H1 (cell line): ENCODE measurements around the gene WDFY4. TPM values are rescaled to one million over a fixed set of nuclear protein-coding genes. Genes with fewer than 3 reads are reported as not detected.

Experiments
- BRCA1 ChIP-seq: IDR thresholded peaks from 2 replicates; pipeline ENCODE4 v1.6.1; 2012; ENCODE audit warnings: low read depth, low read length, improper control_type of control experiment
- EGR1 ChIP-seq: IDR thresholded peaks from 2 replicates; pipeline ENCODE4 v1.6.1; 2011; ENCODE audit warnings: low read depth, low read length, borderline replicate concordance
- POLR2A ChIP-seq, 2 experiments: IDR thresholded peaks; 1 replicate in 1 of 2; 2 replicates in 1 of 2; pipeline ENCODE4 v1.6.1; 2011; ENCODE audit warnings: low read depth in 2 of 2, low read length in 2 of 2, mild to moderate bottlenecking in 2 of 2; ENCODE audit errors: control extremely low read depth in 1 of 2
- SIRT6 ChIP-seq: IDR thresholded peaks from one replicate; pipeline ENCODE4 v1.7.1; 2012; ENCODE audit warnings: low read length, inconsistent platforms
- SRF ChIP-seq: IDR thresholded peaks from 2 replicates; pipeline ENCODE4 v1.6.1; 2011; ENCODE audit warnings: mild to moderate bottlenecking, low read depth, low read length, moderate library complexity
- polyA plus RNA-seq, 7 experiments: library from polyadenylated mRNA; depleted of rRNA in 3 of 7; stranded (reverse) in 5 of 7; unstranded in 2 of 7; fragments of >200 nt in 5 of 7; fragments of 200-250 nt in 2 of 7; gene quantifications; 1 replicate in 5 of 7; 2 replicates in 1 of 7; 4 replicates in 1 of 7; pipeline versions ENCODE4 v1.2.1 to v1.2.3, GENCODE V29; 2011 to 2013; ENCODE audit warnings: missing spikeins in 2 of 7, mixed read lengths in 2 of 7
- total RNA-seq: library from RNA; stranded (reverse); fragmentation: NEBNext Ultra II Directional; extraction: Animal tissue kit (Norgen Biotek cat#: 25700); gene quantifications from 2 replicates; pipeline ENCODE4 v1.2.1, GENCODE V29; 2021

WDFY4 gene
- total and polyA plus RNA-seq, 2 of the 8 experiments (the other 6 are each of a cell fraction or from before 2014, with no cell fraction given) = not detected

DNA sequence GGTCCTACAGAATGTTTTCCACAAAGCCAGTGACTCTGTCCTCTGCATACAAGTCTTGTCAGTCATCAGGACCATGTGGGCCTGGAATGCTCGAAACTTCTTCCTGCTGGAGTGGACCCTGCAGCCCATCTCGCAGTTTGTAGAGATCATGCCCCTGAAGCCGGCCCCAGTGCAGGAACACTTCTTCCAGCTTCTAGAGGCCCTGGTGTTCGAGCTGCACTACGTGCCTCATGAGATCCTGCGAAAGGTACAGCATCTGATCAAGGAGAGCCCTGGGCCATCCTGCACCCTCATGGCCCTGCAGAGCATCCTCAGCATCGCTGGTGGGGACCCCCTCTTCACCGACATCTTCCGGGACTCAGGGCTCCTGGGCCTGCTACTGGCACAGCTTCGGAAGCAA lies 46.5 kb downstream of the WDFY4 start (continued):
- TF ChIP-seq SRF = no peak
- no peak for TF ChIP-seq EGR1
- TF ChIP-seq BRCA1 = no peak
- TF ChIP-seq POLR2A (IDR thresholded peaks at IDR 0.05; ENCODE audit: control extremely low read depth in 1 of 2, low read depth in 2 of 2, low read length in 2 of 2) = no peak
- TF ChIP-seq SIRT6 = no peak
